ENCODE data around the gene SNN. TPM values are rescaled to one million over a fixed set of nuclear protein-coding genes. Genes with fewer than 3 reads are reported as not detected.

The SNN gene
- total and polyA plus RNA-seq, 2 of the 8 experiments (the other 6 are each of a cell fraction or from before 2014, with no cell fraction given): 37.4 to 66.9 TPM

- TF ChIP-seq SUZ12 (IDR thresholded peaks at IDR 0.05; ENCODE audit: low read length) (no peak), CTBP2 (IDR thresholded peaks at IDR 0.05; ENCODE audit: borderline replicate concordance, insufficient read depth, insufficient read length, low read length) (no peak), ATF3 (IDR thresholded peaks at IDR 0.05; ENCODE audit: insufficient read depth, low read depth, low read length) (no peak)
These were observed 51.5 kb downstream of the SNN start (continued) for GRCh38 chr16:11719762-11720161.
